Measurements from ENCODE around the gene ESPL1.

DNA sequence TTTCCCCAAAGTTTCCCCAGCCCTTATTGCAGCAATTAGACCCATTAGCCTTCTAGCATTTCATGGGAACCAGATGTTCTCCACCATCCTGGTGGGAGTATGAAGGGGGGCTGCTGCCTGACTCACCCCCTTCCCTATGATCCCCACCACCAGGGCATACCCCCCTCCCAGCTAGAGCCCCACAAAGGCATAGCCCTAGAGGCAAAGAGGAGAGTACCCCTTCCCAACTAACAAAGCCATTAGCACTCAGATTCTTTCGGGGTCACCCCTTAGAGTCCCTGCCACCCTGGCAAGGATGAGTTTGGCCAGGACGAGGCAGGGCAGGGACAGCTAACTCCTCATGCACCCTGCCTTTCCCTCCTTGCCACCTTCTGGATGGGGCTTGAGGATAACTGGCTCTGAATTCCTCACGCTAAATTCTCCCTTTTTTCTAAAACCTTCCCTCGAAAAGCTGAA is 45.3 kb upstream of the ESPL1 start:
- TF ChIP-seq CTCF (IDR thresholded peaks at IDR 0.05): no peak
- no peak for TF ChIP-seq POLR2A (IDR thresholded peaks at IDR 0.05)

Data from adrenal gland (tissue), 5 donors.